NCI-H1694 (cell line): ENCODE measurements around the gene ZNF138.
"Not testable (repeated sequence)": the region's sequence is repeated elsewhere in the genome, so short reads cannot be mapped to it uniquely, and the experiment has no call there.

ENCODE experiments used
- DNase-seq: peaks from one replicate; lab custom pipeline; 2025; lab: John Stamatoyannopoulos, UW

Gene ZNF138

DNA sequence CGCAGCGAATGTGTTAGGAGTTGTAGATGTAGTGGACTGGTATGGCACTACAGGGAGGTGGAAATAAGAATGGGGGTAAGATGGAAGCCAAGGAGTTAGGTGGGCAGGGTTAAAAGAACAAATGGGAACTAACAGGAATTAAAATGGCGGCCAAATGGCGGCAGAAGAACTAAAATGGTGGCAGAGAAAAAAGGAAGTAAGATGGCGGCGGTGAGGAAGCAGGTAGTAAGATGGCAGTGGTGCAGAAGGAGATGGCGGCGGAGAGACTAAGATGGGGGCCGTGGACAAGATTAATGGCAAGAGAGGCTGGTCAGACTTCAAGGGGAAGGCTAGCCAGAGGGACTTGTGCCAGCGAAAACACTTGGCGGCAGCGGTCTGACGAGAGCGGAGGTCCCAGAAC lies 44.5 kb downstream of the ZNF138 start:
- no peak for DNase-seq

- DNase-seq, result no peak
Observed at GRCh38 chr7:64839910-64840309, 45.7 kb downstream of the ZNF138 start.

DNA sequence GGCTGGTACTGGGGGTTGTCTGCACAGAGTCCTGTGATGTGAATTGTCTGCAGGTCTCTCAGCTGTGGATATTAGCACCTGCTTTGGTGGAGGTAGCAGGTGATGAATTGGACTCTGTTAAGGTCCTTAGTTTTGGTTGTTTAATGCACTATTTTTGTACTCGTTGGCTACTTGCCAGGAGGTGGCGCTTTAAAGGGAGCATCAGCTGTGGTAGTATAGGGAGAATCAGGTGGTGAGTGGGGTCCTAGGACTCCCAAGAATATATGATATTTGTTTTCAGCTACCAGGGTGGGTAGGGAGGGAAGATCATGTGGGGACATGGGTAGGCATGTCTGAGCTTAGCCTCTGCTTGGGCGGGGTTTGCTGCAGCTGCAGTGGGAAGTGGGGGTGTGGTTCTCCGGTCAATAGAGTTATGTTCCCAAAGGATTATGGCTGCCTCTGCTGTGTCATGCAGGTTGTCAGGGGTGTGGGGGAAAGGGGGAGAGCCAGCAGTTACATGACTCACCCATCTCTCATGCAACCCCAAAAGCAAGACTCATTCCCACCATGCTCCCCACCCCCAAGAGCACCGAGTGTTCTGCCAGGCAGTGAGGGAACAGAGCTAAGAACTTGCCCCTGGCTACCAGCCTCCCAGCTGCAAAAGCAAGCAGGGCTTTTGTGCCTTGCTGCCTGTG lies 55.2 kb downstream of the ZNF138 start:
- no peak for DNase-seq

DNA sequence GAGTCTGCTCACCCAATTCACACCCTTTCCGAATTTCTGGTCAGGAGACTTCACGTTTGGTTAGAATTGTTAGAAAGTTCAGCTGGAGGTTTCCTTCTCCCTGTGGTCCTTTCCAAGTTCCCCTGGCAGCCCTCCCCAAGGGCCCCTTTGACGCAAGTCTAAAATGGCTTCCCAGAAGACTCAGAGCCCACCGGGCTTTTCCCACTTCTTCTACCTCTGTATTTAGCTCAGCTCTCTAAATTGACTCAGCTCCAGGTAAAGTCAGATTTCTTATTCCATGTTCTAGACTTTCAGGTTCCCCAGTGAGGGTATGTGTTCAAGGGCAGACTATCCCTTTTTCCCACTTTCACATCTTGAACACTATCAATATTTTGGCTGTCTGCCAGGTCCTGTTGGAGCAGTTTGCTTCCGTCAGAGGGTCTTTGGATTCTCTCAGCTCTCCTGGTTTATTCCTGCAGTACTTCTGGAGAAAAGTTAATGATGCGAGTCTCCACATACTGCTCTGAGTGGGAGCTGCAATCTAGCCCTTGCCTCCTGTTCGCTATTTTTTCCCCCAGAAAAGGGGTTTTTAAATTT lies 55.8 kb downstream of the ZNF138 start:
- no peak for DNase-seq

GRCh38 chr7:64853679-64854078 lies 59.5 kb downstream of the ZNF138 start:
- DNase-seq, result no peak

DNA sequence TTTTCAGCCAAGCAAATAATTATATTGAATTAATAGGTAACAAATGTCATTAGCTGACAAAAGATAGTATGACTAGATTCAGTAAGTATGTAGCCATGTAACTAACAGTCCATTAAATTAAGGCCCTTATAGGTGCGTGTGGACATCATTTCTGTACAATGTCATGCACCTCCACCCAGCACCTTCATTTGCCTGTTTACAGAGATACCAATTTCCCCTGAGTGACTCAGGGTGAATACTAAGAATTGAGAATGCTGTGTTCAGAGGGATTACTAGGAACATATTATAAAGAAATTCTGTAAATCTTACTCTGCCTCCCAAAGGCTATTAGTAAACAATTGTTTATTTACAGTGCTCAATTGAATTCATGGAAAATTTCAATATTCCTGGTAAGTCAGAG lies 60.7 kb downstream of the ZNF138 start:
- DNase-seq, result no peak

- DNase-seq, result no peak
Observed at GRCh38 chr7:64863021-64863420, 68.8 kb downstream of the ZNF138 start.

DNA sequence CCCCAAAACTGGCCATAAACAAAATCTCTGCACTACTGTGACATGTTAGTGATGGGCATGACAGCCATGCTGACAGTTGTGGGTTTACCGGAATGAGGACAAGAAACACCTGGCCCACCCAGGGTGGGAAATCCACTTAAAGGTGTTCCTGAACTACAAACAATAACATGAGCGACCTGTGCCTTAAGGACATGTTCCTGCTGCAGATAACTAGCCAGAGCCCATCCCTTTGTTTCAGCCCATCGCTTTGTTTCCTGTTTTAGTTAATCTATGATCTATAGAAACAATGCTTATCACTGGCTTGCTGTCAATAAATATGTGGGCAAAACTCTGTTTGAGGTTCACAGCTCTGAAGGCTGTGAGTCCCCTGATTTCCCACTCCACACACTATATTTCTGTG lies 69.3 kb downstream of the ZNF138 start:
- not testable (repeated sequence) for DNase-seq

DNA sequence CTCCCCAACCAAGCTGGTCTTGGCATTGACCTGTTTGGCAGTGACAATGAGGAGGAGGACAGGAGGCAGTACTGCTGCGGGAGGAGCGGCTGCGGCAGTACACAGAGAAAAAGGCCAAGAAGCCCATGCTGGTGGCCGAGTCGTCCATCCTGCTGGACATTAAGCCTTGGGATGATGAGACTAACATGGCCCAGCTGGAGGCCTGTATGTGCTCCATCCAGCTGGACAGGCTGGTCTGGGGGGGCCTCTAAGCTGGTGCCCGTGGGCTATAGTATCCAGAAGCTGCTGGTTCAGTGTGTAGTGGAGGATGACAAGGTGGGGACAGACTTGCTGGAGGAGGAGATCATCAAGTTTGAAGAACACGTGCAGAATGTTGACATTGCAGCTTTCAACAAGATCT lies 69.7 kb downstream of the ZNF138 start:
- no peak for DNase-seq

GRCh38 chr7:64867863-64868440 lies 73.7 kb downstream of the ZNF138 start:
- no peak for DNase-seq

GRCh38 chr7:64868499-64868898 lies 74.3 kb downstream of the ZNF138 start:
- DNase-seq, result no peak

DNA sequence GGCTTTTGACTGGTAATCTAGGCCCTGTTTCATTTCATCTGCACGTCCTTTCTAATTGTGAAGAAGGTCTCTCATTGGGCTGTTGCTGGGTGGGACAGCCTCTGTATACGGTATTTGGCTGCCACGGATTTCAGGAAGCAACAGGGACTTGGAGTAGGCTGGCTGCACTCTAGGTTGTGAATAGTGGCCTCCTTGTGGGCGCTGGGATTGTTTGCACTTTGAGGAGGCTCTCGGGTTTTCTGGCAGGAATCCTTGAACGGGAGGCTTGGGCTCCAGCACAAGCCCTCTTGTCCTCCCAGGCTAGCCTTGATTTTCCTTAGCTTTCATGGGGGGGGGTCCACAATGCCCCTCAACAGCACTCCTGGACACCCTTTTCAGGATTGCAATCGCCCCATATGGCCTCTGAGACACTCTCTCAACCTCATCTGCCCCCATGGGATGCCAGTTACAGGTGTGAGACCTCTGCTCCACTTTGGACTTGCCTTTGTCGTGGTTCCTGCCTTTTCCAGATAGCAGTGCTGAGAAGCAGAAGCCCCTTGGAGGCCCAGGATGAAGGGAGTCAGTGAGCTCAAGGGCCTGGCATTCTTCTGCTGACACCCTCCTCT lies 75.0 kb downstream of the ZNF138 start:
- no peak for DNase-seq

DNA sequence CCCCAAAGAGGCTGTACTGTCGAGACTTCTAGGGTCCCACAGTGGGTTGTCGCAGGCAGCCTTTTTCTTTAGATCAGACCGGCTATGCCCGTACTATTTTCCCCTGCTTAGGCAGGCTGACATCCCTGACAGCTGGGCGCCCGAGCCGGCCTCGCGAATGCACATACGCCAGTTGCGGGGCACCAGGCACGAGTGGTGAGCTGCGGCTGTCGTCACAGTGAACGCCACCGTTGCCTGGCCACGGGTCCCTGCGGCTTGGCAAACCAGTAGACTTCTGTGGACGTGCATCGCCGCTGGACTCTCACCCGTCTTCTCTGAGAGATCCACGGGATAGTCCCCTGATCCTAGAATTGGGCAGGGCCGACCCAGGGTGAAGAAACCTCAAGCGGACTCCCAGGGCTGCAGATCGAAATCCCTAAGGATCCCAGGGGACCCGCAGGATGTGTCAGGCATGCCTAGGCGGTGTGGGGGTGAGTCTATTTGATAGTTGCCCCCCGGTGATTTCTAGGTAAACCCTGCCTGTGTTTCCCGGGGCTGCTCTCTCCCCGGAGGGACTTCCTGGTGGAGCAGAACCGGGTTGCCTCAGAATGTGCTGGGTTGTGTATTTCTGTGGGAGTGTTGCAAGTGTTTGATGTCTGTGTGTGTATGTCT lies 75.8 kb downstream of the ZNF138 start:
- no peak for DNase-seq

- DNase-seq, result no peak
Observed at GRCh38 chr7:64870656-64871055, 76.4 kb downstream of the ZNF138 start.

GRCh38 chr7:64871761-64872160 lies 77.5 kb downstream of the ZNF138 start:
- DNase-seq, result no peak

GRCh38 chr7:64872351-64873154 lies 78.3 kb downstream of the ZNF138 start:
- no peak for DNase-seq

DNA sequence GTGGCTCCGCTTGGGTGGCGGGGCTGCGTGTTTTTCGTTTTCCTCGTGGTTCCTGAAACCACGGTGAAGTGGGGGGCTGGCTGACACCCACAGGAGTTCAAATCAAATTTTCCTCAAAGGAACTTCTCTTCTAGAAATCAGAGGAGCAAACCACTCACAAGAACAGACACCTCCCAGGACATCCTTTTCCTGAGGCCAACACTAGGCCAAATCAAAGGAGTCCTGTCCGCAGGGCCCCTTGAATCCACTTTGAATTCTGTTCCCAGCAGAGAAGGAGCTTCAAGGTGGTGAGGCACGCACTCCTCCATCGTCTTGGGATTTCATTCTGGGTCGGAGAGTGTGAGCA lies 78.9 kb downstream of the ZNF138 start:
- DNase-seq, result no peak

DNA sequence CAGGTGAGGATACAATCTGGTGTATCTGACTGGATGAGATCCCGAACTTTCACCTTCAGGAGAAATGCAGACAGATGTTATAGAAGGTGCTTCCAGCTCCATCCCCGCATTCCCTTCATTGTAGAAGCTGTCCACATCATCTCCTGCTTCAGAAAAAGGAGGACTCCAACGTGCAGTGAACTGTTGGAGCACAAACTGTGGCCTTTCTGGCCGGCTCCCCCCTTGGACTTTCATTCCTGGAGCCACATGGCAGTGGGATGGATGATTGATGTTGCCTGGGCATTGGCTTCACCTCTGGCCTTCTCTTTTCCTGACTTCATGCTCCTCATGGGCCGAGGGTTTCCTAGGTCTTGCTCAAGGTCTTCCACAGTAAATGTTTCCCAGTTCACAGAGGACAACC lies 79.3 kb downstream of the ZNF138 start:
- no peak for DNase-seq

DNA sequence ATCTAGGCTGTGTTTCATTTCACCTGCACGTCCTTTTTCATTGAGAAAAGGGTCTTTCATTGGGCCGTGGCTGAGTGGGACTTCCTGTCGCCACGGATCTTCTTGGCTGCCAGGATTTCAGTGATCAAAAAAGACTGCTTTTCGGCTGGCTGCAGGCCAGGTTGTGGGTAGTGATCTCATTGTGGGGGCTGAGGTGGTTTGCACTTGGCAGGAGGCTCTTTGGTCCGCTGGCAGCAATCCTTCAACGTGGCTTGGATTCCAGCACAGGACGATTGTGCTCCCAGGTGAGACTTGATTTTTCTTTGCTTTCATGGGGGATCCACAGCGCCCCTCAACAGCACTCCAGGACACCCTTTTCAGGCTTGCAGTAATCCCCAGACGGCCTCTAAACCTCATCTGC lies 79.9 kb downstream of the ZNF138 start:
- DNase-seq, result no peak

GRCh38 chr7:64874562-64875250 lies 80.5 kb downstream of the ZNF138 start:
- DNase-seq, result no peak

GRCh38 chr7:64875258-64875657 lies 81.0 kb downstream of the ZNF138 start:
- no peak for DNase-seq
